Raji (cell line): Measurements from ENCODE around the gene TOM1L2.

Experiments used
- POLR2A ChIP-seq: IDR thresholded peaks from 2 replicates; pipeline ENCODE4 v1.6.1; 2011; ENCODE audit warnings: low read depth, low read length, control low read depth; ENCODE audit not compliant: insufficient read depth

Gene TOM1L2

DNA sequence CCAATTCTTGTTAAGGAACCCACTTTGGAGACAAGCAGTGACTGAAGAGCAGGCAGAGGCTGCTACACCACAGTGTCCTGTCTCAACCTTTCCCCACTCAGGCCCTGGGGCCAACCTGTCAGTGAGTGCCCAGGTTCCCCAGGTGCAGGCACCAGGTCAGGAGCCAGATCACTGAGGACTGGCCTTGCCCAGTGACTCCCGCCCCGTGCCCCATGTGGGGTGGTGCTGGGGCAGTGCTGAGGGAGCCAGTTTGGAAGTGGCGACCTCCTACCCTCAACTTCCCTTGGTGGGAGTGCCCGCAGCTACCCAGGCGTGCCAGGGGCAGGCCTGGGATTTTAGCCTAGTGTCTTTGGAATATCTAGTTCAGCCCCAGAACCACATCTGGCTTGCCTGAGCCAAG lies 164.8 kb downstream of the TOM1L2 start:
- no peak for TF ChIP-seq POLR2A

DNA sequence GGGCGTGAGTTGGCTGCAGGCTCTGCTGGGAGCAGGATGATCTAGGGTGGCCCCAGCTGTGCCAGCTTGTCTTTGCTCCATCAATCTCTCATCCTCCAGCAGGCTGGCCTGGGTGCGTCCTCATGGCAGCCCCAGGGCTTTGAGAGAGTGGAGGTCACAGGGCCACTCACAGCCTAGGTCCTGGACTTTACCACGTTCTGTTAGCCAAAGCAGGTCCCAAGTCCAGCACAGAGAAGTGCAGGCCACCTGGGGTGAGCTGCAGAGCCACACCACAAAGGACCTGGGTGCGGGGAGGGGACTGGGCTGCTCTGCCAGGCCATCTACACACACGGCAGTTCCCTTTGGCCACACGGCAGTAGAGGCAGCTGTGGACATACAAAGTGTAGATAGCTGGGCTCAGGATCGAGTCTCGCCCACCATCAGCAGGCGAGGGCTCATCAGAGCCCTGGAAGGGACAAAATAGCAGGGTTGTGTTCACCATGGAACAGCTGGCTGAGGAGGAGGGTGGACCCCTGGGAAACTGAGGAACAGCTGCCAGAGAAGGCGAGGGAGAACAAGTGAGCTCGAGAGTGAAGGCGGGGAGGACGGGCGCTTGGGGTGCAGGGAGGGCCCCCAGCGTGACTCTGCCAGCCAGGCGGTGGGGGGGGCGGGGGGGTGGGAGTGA lies 165.5 kb downstream of the TOM1L2 start:
- TF ChIP-seq POLR2A = no peak

GRCh38 chr17:17806035-17806434 lies 166.2 kb downstream of the TOM1L2 start:
- TF ChIP-seq POLR2A = no peak

GRCh38 chr17:17805575-17805974 lies 166.6 kb downstream of the TOM1L2 start:
- TF ChIP-seq POLR2A = no peak

- no peak for TF ChIP-seq POLR2A
Observed at GRCh38 chr17:17804007-17804406, 168.2 kb downstream of the TOM1L2 start.

DNA sequence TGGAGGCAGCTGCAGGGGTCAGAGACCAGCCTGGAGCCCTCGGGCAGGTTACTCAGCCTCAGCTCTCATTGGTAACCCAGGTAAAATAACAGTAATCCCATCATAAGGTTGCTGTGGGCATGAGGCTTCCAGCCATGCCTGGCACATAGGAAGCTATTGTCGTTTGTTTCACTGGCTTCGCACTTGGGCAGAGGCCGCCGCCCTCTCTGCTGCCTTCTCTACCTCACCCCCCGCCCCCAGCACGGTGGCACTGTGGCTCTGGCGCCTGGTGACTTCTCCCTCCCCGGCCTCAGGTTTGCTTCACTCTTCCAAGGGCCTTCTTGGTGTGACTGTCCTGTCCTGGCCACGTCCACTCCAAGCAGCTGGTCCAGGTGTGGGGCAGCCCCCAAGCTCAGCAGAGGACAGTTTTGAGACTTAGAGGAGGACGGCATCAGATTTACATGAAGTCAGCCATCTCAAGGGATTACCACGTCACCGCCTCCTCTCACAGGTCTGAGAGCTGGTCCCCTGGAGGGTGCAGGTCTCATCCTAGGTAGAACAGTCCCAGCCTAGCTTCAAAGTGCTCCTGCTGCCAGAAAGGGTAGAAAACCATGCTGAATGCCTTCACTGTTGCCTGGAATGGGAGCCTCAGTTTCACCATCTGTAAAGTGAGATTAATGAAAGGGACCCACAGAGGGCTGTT lies 170.3 kb downstream of the TOM1L2 start:
- TF ChIP-seq POLR2A = no peak

DNA sequence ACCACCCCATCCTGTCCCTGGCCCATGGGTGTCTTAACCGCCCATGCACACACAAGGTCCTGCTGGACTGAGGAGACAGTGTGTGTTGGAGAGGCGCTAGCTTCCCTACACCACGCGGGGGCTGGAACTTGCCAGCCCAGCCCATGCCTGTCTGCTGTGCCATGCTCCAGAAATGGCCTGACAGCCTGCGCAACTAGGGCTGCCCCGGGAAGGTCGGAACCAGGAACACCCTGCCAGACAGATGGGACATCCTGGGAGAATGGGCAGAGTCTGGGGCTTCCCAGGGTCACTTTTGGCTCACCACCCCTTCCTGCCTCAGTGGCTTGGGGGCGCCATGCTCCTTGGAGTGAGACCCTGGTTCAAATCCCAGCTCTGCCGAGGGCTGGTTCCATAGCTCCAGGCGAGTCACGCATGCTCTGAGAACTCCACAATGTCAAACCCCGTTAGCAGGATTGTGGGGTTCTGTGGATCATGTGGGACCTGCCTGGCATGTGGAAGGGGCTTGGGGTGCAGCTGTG lies 171.6 kb downstream of the TOM1L2 start:
- TF ChIP-seq POLR2A = no peak

- no peak for TF ChIP-seq POLR2A
Observed at GRCh38 chr17:17798573-17799255, 173.5 kb downstream of the TOM1L2 start.

DNA sequence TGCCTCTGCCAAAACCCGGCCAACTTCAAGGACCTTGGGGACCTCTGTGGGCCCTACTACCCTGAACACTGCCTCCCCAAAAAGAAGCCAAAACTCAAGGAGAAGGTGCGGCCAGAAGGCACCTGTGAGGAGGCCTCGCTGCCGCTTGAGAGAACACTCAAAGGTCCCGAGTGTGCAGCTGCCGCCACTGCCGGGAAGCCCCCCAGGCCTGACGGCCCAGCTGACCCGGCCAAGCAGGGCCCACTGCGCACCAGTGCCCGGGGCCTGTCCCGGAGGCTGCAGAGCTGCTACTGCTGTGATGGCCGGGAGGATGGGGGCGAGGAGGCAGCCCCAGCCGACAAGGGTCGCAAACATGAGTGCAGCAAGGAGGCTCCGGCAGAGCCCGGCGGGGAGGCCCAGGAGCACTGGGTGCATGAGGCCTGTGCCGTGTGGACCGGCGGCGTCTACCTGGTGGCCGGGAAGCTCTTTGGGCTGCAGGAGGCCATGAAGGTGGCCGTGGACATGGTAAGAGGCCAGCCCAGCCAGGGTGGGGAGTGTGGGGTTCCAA lies 174.1 kb downstream of the TOM1L2 start:
- no peak for TF ChIP-seq POLR2A

DNA sequence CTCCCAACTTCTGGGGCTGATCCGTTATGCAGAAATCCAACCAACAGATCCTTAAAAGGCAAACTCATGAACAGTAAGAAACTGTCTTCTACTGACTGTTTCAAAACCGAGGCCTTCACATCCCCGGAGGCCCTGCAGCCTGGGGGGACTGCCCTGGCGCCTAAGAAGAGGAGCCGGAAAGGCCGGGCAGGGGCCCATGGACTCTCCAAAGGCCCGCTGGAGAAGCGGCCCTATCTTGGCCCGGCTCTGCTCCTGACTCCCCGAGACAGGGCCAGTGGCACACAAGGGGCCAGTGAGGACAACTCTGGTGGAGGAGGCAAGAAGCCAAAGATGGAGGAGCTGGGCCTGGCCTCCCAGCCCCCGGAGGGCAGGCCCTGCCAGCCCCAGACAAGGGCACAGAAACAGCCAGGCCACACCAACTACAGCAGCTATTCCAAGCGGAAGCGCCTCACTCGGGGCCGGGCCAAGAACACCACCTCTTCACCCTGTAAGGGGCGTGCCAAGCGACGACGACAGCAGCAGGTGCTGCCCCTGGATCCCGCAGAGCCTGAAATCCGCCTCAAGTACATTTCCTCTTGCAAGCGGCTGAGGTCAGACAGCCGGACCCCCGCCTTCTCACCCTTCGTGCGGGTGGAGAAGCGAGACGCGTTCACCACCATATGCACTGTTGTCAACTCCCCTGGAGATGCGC lies 174.9 kb downstream of the TOM1L2 start:
- no peak for TF ChIP-seq POLR2A

- no peak for TF ChIP-seq POLR2A
Observed at GRCh38 chr17:17796787-17797061, 175.5 kb downstream of the TOM1L2 start.

DNA sequence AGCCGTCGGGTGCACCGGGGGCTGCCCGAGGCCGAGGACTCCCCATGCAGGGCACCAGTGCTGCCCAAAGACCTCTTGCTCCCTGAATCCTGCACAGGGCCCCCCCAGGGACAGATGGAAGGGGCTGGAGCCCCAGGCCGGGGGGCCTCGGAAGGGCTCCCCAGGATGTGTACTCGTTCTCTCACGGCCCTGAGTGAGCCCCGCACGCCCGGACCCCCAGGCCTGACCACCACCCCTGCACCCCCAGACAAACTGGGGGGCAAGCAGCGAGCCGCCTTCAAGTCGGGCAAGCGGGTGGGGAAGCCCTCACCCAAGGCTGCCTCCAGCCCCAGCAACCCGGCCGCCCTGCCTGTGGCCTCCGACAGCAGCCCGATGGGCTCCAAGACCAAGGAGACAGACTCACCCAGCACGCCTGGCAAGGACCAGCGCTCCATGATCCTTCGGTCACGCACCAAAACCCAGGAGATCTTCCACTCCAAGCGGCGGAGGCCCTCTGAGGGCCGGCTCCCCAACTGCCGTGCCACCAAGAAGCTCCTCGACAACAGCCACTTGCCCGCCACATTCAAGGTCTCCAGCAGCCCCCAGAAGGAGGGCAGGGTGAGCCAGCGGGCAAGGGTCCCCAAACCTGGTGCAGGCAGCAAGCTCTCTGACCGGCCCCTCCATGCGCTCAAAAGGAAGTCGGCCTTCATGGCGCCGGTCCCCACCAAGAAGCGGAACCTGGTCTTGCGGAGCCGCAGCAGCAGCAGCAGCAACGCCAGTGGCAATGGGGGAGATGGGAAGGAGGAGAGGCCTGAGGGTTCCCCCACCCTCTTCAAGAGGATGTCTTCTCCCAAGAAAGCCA lies 176.0 kb downstream of the TOM1L2 start:
- TF ChIP-seq POLR2A = no peak

- no peak for TF ChIP-seq POLR2A
Observed at GRCh38 chr17:17795296-17795695, 176.9 kb downstream of the TOM1L2 start.

DNA sequence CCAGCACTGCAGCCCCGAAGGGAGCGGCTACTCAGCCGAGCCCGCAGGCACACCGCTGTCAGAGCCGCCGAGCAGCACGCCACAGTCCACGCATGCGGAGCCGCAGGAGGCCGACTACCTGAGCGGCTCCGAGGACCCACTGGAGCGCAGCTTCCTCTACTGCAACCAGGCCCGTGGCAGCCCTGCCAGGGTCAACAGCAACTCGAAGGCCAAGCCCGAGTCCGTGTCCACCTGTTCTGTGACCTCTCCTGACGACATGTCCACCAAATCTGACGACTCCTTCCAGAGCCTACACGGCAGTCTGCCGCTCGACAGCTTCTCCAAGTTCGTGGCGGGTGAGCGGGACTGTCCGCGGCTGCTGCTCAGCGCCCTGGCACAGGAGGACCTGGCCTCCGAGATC lies 177.8 kb downstream of the TOM1L2 start:
- TF ChIP-seq POLR2A = no peak
